GM10266 (cell line): ENCODE results near the gene MED20.

Source experiments
- DNase-seq: peaks from one replicate; pipeline ENCODE4 v3.0.0; 2012; ENCODE audit errors: extremely low spot score
- CTCF ChIP-seq: IDR thresholded peaks from 2 replicates; pipeline ENCODE4 v1.5.1; 2012; ENCODE audit warnings: mild to moderate bottlenecking, low read depth; ENCODE audit not compliant: control insufficient read depth, insufficient read depth; ENCODE audit errors: missing control alignments

MED20 gene

GRCh38 chr6:41885930-41886329, 35.0 kb downstream of the MED20 start:
- DNase-seq, result no peak
- TF ChIP-seq CTCF, result no peak

- TF ChIP-seq CTCF, result no peak
- DNase-seq, result no peak
Observed at GRCh38 chr6:41884957-41885356, 36.0 kb downstream of the MED20 start.

GRCh38 chr6:41881506-41881905, 39.4 kb downstream of the MED20 start:
- TF ChIP-seq CTCF, result no peak
- DNase-seq, result no peak

GRCh38 chr6:41878961-41879405, 42.0 kb downstream of the MED20 start:
- DNase-seq, result no peak
- no peak for TF ChIP-seq CTCF

GRCh38 chr6:41878246-41878645, 42.7 kb downstream of the MED20 start:
- no peak for DNase-seq
- TF ChIP-seq CTCF, result no peak

GRCh38 chr6:41877051-41877680, 43.8 kb downstream of the MED20 start:
- DNase-seq, result no peak

More at GRCh38 chr6:41877051-41877680, 43.8 kb downstream of the MED20 start:
- TF ChIP-seq CTCF, result no peak
